GM12878 (cell line): ENCODE measurements around the gene BICDL2. TPM values are rescaled to one million over a fixed set of nuclear protein-coding genes. Genes with fewer than 3 reads are reported as not detected.

ENCODE experiments used
- ATAC-seq: fragments of 200-7000 bp; cut with Tn5 transposase; 3 replicates; pipeline ENCODE4 v1.9.1; 2020; ENCODE audit warnings: mild to moderate bottlenecking, moderate library complexity
- BruUV-seq: library from RNA; stranded (reverse); fragments of 400-500 nt; replicated peaks from 2 replicates; lab custom pipeline; 2021; lab: Mats Ljungman, UMichigan
- CTCF ChIA-PET: fragments of 300-600 bp; sonication (Branson Sonifier 250); formaldehyde crosslinking; extraction: SDS; loops from one replicate; lab custom pipeline; 2021; ENCODE audit warnings: inconsistent platforms; lab: Yijun Ruan, JAX
- POLR2A ChIA-PET: fragments of 350-600 bp; formaldehyde crosslinking; extraction: SDS; loops from one replicate; lab custom pipeline; 2021; ENCODE audit warnings: inconsistent platforms; lab: Charles Lee
- RAD21 ChIA-PET: fragments of 300-600 bp; sonication (Branson Sonifier 250); formaldehyde crosslinking; loops from one replicate; lab custom pipeline; 2023; ENCODE audit warnings: antibody characterized with exemption; ENCODE audit not compliant: unreplicated experiment; lab: Charles Lee
- SMC1A ChIA-PET: fragments of 300-600 bp; sonication (Branson Sonifier 250); formaldehyde crosslinking; loops from one replicate; lab custom pipeline; 2023; ENCODE audit not compliant: unreplicated experiment, uncharacterized antibody; lab: Charles Lee
- DNase-seq: peaks from one replicate; pipeline ENCODE4 v3.0.0-alpha.2; 2011; ENCODE audit warnings: low read depth, low spot score
- FAIRE-seq: peaks from 3 replicates; lab custom pipeline; 2011; peaks lifted over from hg19 to GRCh38; lab: Jason Lieb, UNC
- H2AFZ ChIP-seq: 2 replicates; pipeline ENCODE4 v1.6.0; 2011; ENCODE audit warnings: low read depth, low read length, control low read depth; ENCODE audit not compliant: control insufficient read depth
- H3K27ac ChIP-seq: 2 replicates; pipeline ENCODE4 v1.5.1; 2011; ENCODE audit warnings: control low read depth; ENCODE audit not compliant: control insufficient read depth, insufficient read depth
- H3K27me3 ChIP-seq, 2 experiments: replicated peaks in 1 of 2; 2 replicates each; pipeline versions ENCODE4 v1.6.0 to v1.6.1; 2011; ENCODE audit warnings: low read length in 1 of 2; ENCODE audit not compliant: control insufficient read depth in 2 of 2, insufficient read depth in 2 of 2
- H3K36me3 ChIP-seq, 2 experiments: 2 replicates each; pipeline ENCODE4 v1.5.1; 2011; ENCODE audit warnings: low read length in 1 of 2; ENCODE audit not compliant: control insufficient read depth in 2 of 2, insufficient read depth in 2 of 2
- H3K4me1 ChIP-seq: 2 replicates; pipeline ENCODE4 v1.6.1; 2011; ENCODE audit warnings: mild to moderate bottlenecking, low read length, moderate library complexity, mixed read lengths; ENCODE audit not compliant: control insufficient read depth, insufficient read depth
- H3K4me2 ChIP-seq: 2 replicates; pipeline ENCODE4 v1.6.0; 2011; ENCODE audit warnings: control low read depth; ENCODE audit not compliant: control insufficient read depth, insufficient read depth
- H3K4me3 ChIP-seq: fragments of 200-600 bp; sonication (generic); 2 replicates; pipeline ENCODE4 v1.5.1; 2016
- H3K79me2 ChIP-seq: 2 replicates; pipeline ENCODE4 v1.6.0; 2011; ENCODE audit warnings: low read length; ENCODE audit not compliant: control insufficient read depth, insufficient read depth
- H3K9ac ChIP-seq: 2 replicates; pipeline ENCODE4 v1.8.0; 2011; ENCODE audit warnings: low read length, control low read depth, mixed read lengths; ENCODE audit not compliant: control insufficient read depth, insufficient read depth
- H3K9me3 ChIP-seq: replicated peaks from 3 replicates; pipeline ENCODE4 v1.5.1; 2011; ENCODE audit warnings: mild to moderate bottlenecking, low read length; ENCODE audit not compliant: control insufficient read depth, insufficient read depth
- H4K20me1 ChIP-seq: 2 replicates; pipeline ENCODE4 v1.6.0; 2011; ENCODE audit not compliant: control insufficient read depth, insufficient read depth
- CHD2 ChIP-seq: IDR thresholded peaks from 2 replicates; pipeline ENCODE4 v1.6.1; 2011; ENCODE audit warnings: low read depth, low read length, improper control_type of control experiment, borderline replicate concordance
- EZH2 ChIP-seq: IDR thresholded peaks from 2 replicates; pipeline ENCODE4 v1.6.1; 2012; ENCODE audit warnings: low read depth, mild to moderate bottlenecking, control low read depth, inconsistent platforms, low read length, borderline replicate concordance; ENCODE audit not compliant: control insufficient read depth
- KLF5 ChIP-seq: fragments of 450-650 bp; IDR thresholded peaks from 2 replicates; pipeline ENCODE4 v1.6.1; 2014; ENCODE audit warnings: mild to moderate bottlenecking; ENCODE audit not compliant: partially characterized antibody
- PAX5 ChIP-seq: IDR thresholded peaks from 2 replicates; pipeline ENCODE4 v1.6.1; 2011; ENCODE audit warnings: low read depth, low read length, borderline replicate concordance
- POLR2A ChIP-seq: IDR thresholded peaks from 2 replicates; pipeline ENCODE4 v1.6.1; 2011; ENCODE audit warnings: low read depth, mild to moderate bottlenecking, low read length
- RBBP5 ChIP-seq: fragments of 200-600 bp; sonication (generic); conservative IDR thresholded peaks from 2 replicates; pipeline ENCODE4 v1.6.1; 2016
- RCOR1 ChIP-seq: conservative IDR thresholded peaks from 2 replicates; pipeline ENCODE4 v1.6.1; 2012; ENCODE audit warnings: low read depth, low read length, improper control_type of control experiment
- REST ChIP-seq: IDR thresholded peaks from 2 replicates; pipeline ENCODE4 v1.6.1; 2012; ENCODE audit warnings: mild to moderate bottlenecking, low read depth, low read length
- RUNX3 ChIP-seq: IDR thresholded peaks from 2 replicates; pipeline ENCODE4 v1.6.1; 2012; ENCODE audit warnings: low read length, inconsistent platforms
- SMAD5 ChIP-seq: IDR thresholded peaks from 2 replicates; pipeline ENCODE4 v1.6.1; 2016; ENCODE audit warnings: antibody characterized with exemption, low read depth
- SMARCA5 ChIP-seq: fragments of 450-650 bp; IDR thresholded peaks from 2 replicates; pipeline ENCODE4 v1.6.1; 2017; ENCODE audit warnings: mild to moderate bottlenecking
- TCF12 ChIP-seq: IDR thresholded peaks from 2 replicates; pipeline ENCODE4 v1.6.1; 2011; ENCODE audit warnings: low read depth, mild to moderate bottlenecking, low read length
- WRNIP1 ChIP-seq: IDR thresholded peaks from 2 replicates; pipeline ENCODE4 v1.6.1; 2011; ENCODE audit warnings: low read depth, low read length, improper control_type of control experiment, borderline replicate concordance
- WGBS: methylation state at CpG from one replicate; pipeline ENCODE4 v1.1.6; 2016; ENCODE audit warnings: low lambda C conversion rate; ENCODE audit not compliant: insufficient replicate concordance, insufficient coverage; ENCODE audit errors: missing lambda C conversion rate; 5-methylcytosine and 5-hydroxymethylcytosine counted together
- in situ Hi-C: fragments of 300-500 bp; cut with MboI; formaldehyde crosslinking; loops from 9 replicates; pipeline ENCODE4 v1.14.3; 2018; ENCODE audit warnings: mixed read lengths
- intact Hi-C: fragments of 100-400 bp; cut with micrococcal nuclease; formaldehyde crosslinking; loops from one replicate; pipeline ENCODE4 v1.14.2; 2022; ENCODE audit not compliant: unreplicated experiment
- polyA plus RNA-seq, 11 experiments: library from polyadenylated mRNA; depleted of rRNA in 4 of 11; unstranded in 6 of 11; stranded (reverse) in 5 of 11; fragments of >200 nt; fragmentation: Nextera tagmentation in 4 of 11; fragmentation: Illumina TruSeq in 1 of 11; extraction: Ambion mirVana in 4 of 11; extraction: Trizol in 1 of 11; gene quantifications; 1 replicate in 1 of 11; 2 replicates in 10 of 11; pipeline versions ENCODE4 v1.2.1 to v1.2.3, GENCODE V29; 2011 to 2016; ENCODE audit warnings: inconsistent platforms in 2 of 11, missing spikeins in 2 of 11, low read depth in 1 of 11
- total RNA-seq, 4 experiments: library from RNA; depleted of rRNA in 3 of 4; stranded (reverse); fragments of >200 nt in 3 of 4; fragmentation: Illumina TruSeq in 1 of 4; extraction: Trizol in 1 of 4; gene quantifications; 2 replicates each; pipeline versions ENCODE4 v1.2.1 to v1.2.3, GENCODE V29; 2013 to 2021
- TF ChIP-seq, protein P1 (sequence below): fragments of 450-650 bp; IDR thresholded peaks from 2 replicates; pipeline ENCODE4 v1.6.1; 2017; ENCODE audit warnings: low read depth, mild to moderate bottlenecking, moderate library complexity
- TF ChIP-seq, protein P2 (sequence below): fragments of 450-650 bp; IDR thresholded peaks from 2 replicates; pipeline ENCODE4 v1.6.1; 2018; ENCODE audit warnings: mild to moderate bottlenecking, low read depth, moderate library complexity; ENCODE audit not compliant: partially characterized antibody
- TF ChIP-seq, protein P3 (sequence below): IDR thresholded peaks from 2 replicates; pipeline ENCODE4 v1.6.1; 2011; ENCODE audit warnings: low read depth, low read length, improper control_type of control experiment, borderline replicate concordance

BICDL2 gene
- total and polyA plus RNA-seq, 10 of the 15 experiments (the other 5 are each of a cell fraction or from before 2014, with no cell fraction given) = not detected

DNA sequence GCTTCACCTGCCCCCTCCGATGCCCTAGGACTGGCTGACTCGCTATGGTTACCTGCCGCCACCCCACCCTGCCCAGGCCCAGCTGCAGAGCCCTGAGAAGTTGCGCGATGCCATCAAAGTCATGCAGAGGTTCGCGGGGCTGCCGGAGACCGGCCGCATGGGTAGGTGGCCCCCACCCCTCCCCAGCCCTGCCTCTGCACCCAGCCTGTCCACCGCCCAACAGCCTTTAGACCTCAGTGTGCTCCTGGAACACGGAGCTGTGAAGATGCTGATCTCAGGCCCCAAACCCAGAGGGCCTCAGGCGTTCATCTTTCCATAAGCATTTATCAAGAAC, 10.6 kb upstream of the BICDL2 start:
- Histone ChIP-seq H3K79me2 (no peaks in the 10 kb centered on the region), H3K4me1 (peaks cover 2% of the 10 kb centered on the region; the same call in 1 of the 2 replicates), H3K36me3 (no peaks in the 10 kb centered on the region), H2AFZ (no peak overlapping the region), H3K9me3 (no peaks in the 10 kb centered on the region), H3K27me3 (no peaks in the 10 kb centered on the region; a peak in 2 of 4 replicates), H3K9ac (no peak overlapping the region), H4K20me1 (no peaks in the 10 kb centered on the region), H3K4me3 (no peak overlapping the region), H3K27ac (no peak overlapping the region), H3K4me2 (no peak overlapping the region)
- CTCF ChIA-PET = interaction anchor here (1.2 to 5.6 kb wide), 5 partner anchors 12 to 103 kb away, joined by 3 to 28 read pairs (median 18); no protein-coding TSS in a partner anchor
- SMC1A ChIA-PET = interaction anchor here (1.1 kb wide), 1 partner anchor 12 kb away, joined by 4 read pairs; no protein-coding TSS in a partner anchor
- TF ChIP-seq, protein P1, sequence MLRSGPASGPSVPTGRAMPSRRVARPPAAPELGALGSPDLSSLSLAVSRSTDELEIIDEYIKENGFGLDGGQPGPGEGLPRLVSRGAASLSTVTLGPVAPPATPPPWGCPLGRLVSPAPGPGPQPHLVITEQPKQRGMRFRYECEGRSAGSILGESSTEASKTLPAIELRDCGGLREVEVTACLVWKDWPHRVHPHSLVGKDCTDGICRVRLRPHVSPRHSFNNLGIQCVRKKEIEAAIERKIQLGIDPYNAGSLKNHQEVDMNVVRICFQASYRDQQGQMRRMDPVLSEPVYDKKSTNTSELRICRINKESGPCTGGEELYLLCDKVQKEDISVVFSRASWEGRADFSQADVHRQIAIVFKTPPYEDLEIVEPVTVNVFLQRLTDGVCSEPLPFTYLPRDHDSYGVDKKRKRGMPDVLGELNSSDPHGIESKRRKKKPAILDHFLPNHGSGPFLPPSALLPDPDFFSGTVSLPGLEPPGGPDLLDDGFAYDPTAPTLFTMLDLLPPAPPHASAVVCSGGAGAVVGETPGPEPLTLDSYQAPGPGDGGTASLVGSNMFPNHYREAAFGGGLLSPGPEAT = no peak
- TF ChIP-seq SMAD5 (no peak), SMARCA5 (no peak), RBBP5 (no peak), POLR2A (no peak), CHD2 (no peak), EZH2 (no peak), KLF5 (no peak), WRNIP1 (no peak), REST (no peak), PAX5 (no peak), RUNX3 (no peak), TCF12 (no peak), RCOR1 (no peak)
- TF ChIP-seq, protein P2, sequence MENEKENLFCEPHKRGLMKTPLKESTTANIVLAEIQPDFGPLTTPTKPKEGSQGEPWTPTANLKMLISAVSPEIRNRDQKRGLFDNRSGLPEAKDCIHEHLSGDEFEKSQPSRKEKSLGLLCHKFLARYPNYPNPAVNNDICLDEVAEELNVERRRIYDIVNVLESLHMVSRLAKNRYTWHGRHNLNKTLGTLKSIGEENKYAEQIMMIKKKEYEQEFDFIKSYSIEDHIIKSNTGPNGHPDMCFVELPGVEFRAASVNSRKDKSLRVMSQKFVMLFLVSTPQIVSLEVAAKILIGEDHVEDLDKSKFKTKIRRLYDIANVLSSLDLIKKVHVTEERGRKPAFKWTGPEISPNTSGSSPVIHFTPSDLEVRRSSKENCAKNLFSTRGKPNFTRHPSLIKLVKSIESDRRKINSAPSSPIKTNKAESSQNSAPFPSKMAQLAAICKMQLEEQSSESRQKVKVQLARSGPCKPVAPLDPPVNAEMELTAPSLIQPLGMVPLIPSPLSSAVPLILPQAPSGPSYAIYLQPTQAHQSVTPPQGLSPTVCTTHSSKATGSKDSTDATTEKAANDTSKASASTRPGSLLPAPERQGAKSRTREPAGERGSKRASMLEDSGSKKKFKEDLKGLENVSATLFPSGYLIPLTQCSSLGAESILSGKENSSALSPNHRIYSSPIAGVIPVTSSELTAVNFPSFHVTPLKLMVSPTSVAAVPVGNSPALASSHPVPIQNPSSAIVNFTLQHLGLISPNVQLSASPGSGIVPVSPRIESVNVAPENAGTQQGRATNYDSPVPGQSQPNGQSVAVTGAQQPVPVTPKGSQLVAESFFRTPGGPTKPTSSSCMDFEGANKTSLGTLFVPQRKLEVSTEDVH = no peak
- TF ChIP-seq, protein P3, sequence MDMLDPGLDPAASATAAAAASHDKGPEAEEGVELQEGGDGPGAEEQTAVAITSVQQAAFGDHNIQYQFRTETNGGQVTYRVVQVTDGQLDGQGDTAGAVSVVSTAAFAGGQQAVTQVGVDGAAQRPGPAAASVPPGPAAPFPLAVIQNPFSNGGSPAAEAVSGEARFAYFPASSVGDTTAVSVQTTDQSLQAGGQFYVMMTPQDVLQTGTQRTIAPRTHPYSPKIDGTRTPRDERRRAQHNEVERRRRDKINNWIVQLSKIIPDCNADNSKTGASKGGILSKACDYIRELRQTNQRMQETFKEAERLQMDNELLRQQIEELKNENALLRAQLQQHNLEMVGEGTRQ = no peak
- 56% methylated on average over 6 of the region's 13 CpGs for WGBS
- ATAC-seq = no peak
- no peak for FAIRE-seq
- in situ Hi-C loops (no loop called here), intact Hi-C loops (no loop called here)
- DNase-seq = no peak
- POLR2A ChIA-PET = interaction anchor here (0.7 kb wide), 1 partner anchor 24 kb away, joined by 3 read pairs; no protein-coding TSS in a partner anchor
- BruUV-seq = no TSS peak
- RAD21 ChIA-PET = interaction anchor here (0.7 to 1.2 kb wide), 2 partner anchors 14 to 212 kb away, joined by 3 to 4 read pairs; no protein-coding TSS in a partner anchor
